HepG2 (cell line): ENCODE results near the gene SDR9C7. TPM values are rescaled to one million over a fixed set of nuclear protein-coding genes. Genes with fewer than 3 reads are reported as not detected.

Source experiments
- ATAC-seq: fragments of 200-7000 bp; cut with Tn5 transposase; 3 replicates; pipeline ENCODE4 v1.9.1; 2020; ENCODE audit warnings: mild to moderate bottlenecking, moderate library complexity
- BruUV-seq: library from RNA; stranded (reverse); fragments of 400-500 nt; replicated peaks from 2 replicates; lab custom pipeline; 2021; lab: Mats Ljungman, UMichigan
- CTCF ChIA-PET: fragments of 300-600 bp; formaldehyde crosslinking; extraction: SDS; loops from one replicate; lab custom pipeline; 2021; ENCODE audit warnings: low total read pairs, inconsistent platforms, low intra/inter-chr PET ratio; lab: Yijun Ruan, JAX
- POLR2A ChIA-PET: fragments of 350-600 bp; sonication (Branson Sonifier 250); formaldehyde crosslinking; loops from one replicate; lab custom pipeline; 2020; ENCODE audit warnings: antibody characterized with exemption, inconsistent platforms; lab: Yijun Ruan, JAX
- DNase-seq: peaks from one replicate; pipeline ENCODE4 v3.0.0-alpha.2; 2015; ENCODE audit warnings: low spot score
- FAIRE-seq: peaks from 3 replicates; lab custom pipeline; 2011; peaks lifted over from hg19 to GRCh38; lab: Jason Lieb, UNC
- H2AFZ ChIP-seq: one replicate; pipeline ENCODE4 v1.6.1; 2011; ENCODE audit warnings: low read length, inconsistent platforms
- H3K27ac ChIP-seq: fragments of 300-600 bp; 3 replicates; pipeline ENCODE4 v1.8.0; 2011; ENCODE audit warnings: mixed run types, mild to moderate bottlenecking, mixed read lengths, low read length, inconsistent platforms; ENCODE audit not compliant: insufficient read depth; ENCODE audit errors: extremely low read length
- H3K27me3 ChIP-seq, 2 experiments: fragments of 200-600 bp in 1 of 2; 2 replicates in 1 of 2; 3 replicates in 1 of 2; pipeline versions ENCODE4 v1.6.0 to v1.8.0; 2011; ENCODE audit warnings: low read length in 2 of 2, mild to moderate bottlenecking in 2 of 2, moderate library complexity in 2 of 2, inconsistent platforms in 1 of 2; ENCODE audit not compliant: insufficient read depth in 2 of 2, control insufficient read depth in 1 of 2
- H3K36me3 ChIP-seq, 2 experiments: fragments of 200-600 bp in 1 of 2; replicated peaks in 1 of 2; 2 replicates in 1 of 2; 3 replicates in 1 of 2; pipeline versions ENCODE4 v1.5.1 to v1.8.0; 2011; ENCODE audit warnings: low read length in 2 of 2, inconsistent platforms in 1 of 2; ENCODE audit not compliant: insufficient read depth in 2 of 2, control insufficient read depth in 1 of 2
- H3K4me1 ChIP-seq: 2 replicates; pipeline ENCODE4 v1.5.1; 2012; ENCODE audit warnings: low read length, inconsistent platforms; ENCODE audit not compliant: insufficient read depth
- H3K4me2 ChIP-seq: 2 replicates; pipeline ENCODE4 v1.6.0; 2011; ENCODE audit warnings: low read depth, low read length, inconsistent platforms
- H3K4me3 ChIP-seq, 3 experiments: fragments of 200-600 bp in 1 of 3; sonication (generic), shearing (Covaris generic) in 1 of 3; replicated peaks in 1 of 3; 2 replicates each; pipeline ENCODE4 v1.5.1; 2011 to 2016; ENCODE audit warnings: low read length in 3 of 3, inconsistent platforms in 2 of 3, low read depth in 2 of 3, mild to moderate bottlenecking in 2 of 3, control low read depth in 1 of 3, mixed read lengths in 1 of 3; ENCODE audit not compliant: insufficient read depth in 1 of 3
- H3K79me2 ChIP-seq: one replicate; pipeline ENCODE4 v1.6.1; 2011; ENCODE audit warnings: low read length, inconsistent platforms; ENCODE audit not compliant: insufficient read depth
- H3K9ac ChIP-seq: 2 replicates; pipeline ENCODE4 v1.6.0; 2011; ENCODE audit warnings: mild to moderate bottlenecking, low read depth, low read length, inconsistent platforms; ENCODE audit not compliant: insufficient read depth
- H3K9me3 ChIP-seq: 2 replicates; pipeline ENCODE4 v1.5.1; 2012; ENCODE audit warnings: mild to moderate bottlenecking, low read length
- H4K20me1 ChIP-seq: 2 replicates; pipeline ENCODE4 v1.6.0; 2011; ENCODE audit warnings: inconsistent platforms, mild to moderate bottlenecking, low read length, moderate library complexity; ENCODE audit not compliant: insufficient read depth
- AKAP8 ChIP-seq: sonication (generic); formaldehyde crosslinking; IDR thresholded peaks from 2 replicates; pipeline ENCODE4 v1.5.1; 2020; ENCODE audit warnings: mild to moderate bottlenecking, missing genetic modification reagents
- ATF7-NPFF ChIP-seq: sonication (generic); formaldehyde crosslinking; IDR thresholded peaks from 2 replicates; pipeline ENCODE4 v1.8.1; 2023; ENCODE audit warnings: mild to moderate bottlenecking, low read depth, missing genetic modification reagents, moderate library complexity
- CCDC6 ChIP-seq: sonication (generic); formaldehyde crosslinking; IDR thresholded peaks from 2 replicates; pipeline ENCODE4 v1.8.1; 2022; ENCODE audit warnings: mild to moderate bottlenecking, missing genetic modification reagents, moderate library complexity
- FLYWCH1 ChIP-seq: sonication (generic); formaldehyde crosslinking; IDR thresholded peaks from 2 replicates; pipeline ENCODE4 v1.8.1; 2023; ENCODE audit warnings: mild to moderate bottlenecking, missing genetic modification reagents
- NFE2L2 ChIP-seq: fragments of 150-350 bp; IDR thresholded peaks from 2 replicates; pipeline ENCODE4 v1.6.1; 2014; ENCODE audit warnings: low read length
- SALL2 ChIP-seq: sonication (generic); formaldehyde crosslinking; IDR thresholded peaks from 2 replicates; pipeline ENCODE4 v1.8.1; 2023; ENCODE audit warnings: mild to moderate bottlenecking, missing genetic modification reagents, inconsistent platforms
- SIN3A ChIP-seq: IDR thresholded peaks from 2 replicates; pipeline ENCODE4 v1.6.1; 2011; ENCODE audit warnings: low read depth, mild to moderate bottlenecking, control low read depth, low read length, borderline replicate concordance
- SMYD3 ChIP-seq: sonication (generic); formaldehyde crosslinking; IDR thresholded peaks from 2 replicates; pipeline ENCODE4 v1.8.1; 2023; ENCODE audit warnings: mild to moderate bottlenecking, missing genetic modification reagents
- TCF7 ChIP-seq: sonication (generic); IDR thresholded peaks from 2 replicates; pipeline ENCODE4 v1.6.1; 2016; ENCODE audit warnings: antibody characterized with exemption, low read depth
- UBTF ChIP-seq: sonication (generic); formaldehyde crosslinking; IDR thresholded peaks from 2 replicates; pipeline ENCODE4 v1.4.0; 2020; ENCODE audit warnings: mild to moderate bottlenecking, missing genetic modification reagents
- ZBTB26 ChIP-seq: IDR thresholded peaks from 2 replicates; pipeline ENCODE4 v1.6.1; 2016; ENCODE audit warnings: missing compliant biosample characterization, missing genetic modification reagents, borderline replicate concordance
- WGBS: methylation state at CpG from one replicate; pipeline ENCODE4 v1.1.6; 2017; ENCODE audit warnings: low lambda C conversion rate; 5-methylcytosine and 5-hydroxymethylcytosine counted together
- in situ Hi-C: cut with HindIII; loops from 2 replicates; pipeline ENCODE4 v1.10.0; 2017; ENCODE audit warnings: low pct_unique_long_range_greater_than_20kb; ENCODE audit not compliant: extremely low pct_ligation_motif_present
- intact Hi-C: fragments of 100-400 bp; cut with micrococcal nuclease; formaldehyde crosslinking; loops from one replicate; pipeline ENCODE4 v1.10.0; 2022; ENCODE audit not compliant: unreplicated experiment
- polyA plus RNA-seq, 8 experiments: library from polyadenylated mRNA; depleted of rRNA in 3 of 8; stranded (reverse) in 7 of 8; unstranded in 1 of 8; fragments of >200 nt; fragmentation: Illumina TruSeq in 4 of 8; extraction: Trizol in 4 of 8; gene quantifications; 2 replicates each; pipeline versions ENCODE4 v1.2.1 to v1.2.3, GENCODE V29; 2011 to 2016; ENCODE audit warnings: low read depth in 4 of 8, missing spikeins in 1 of 8, mixed read lengths in 1 of 8; ENCODE audit not compliant: insufficient read depth in 1 of 8
- total RNA-seq, 5 experiments: library from RNA; depleted of rRNA; stranded (reverse); fragments of >200 nt; fragmentation: Illumina TruSeq; extraction: Trizol; gene quantifications; 2 replicates each; pipeline ENCODE4 v1.2.3, GENCODE V29; 2016; ENCODE audit warnings: low read depth in 1 of 5
- TF ChIP-seq, protein P1 (sequence below): sonication (generic); formaldehyde crosslinking; IDR thresholded peaks from 2 replicates; pipeline ENCODE4 v1.9.0; 2021; ENCODE audit warnings: missing genetic modification reagents, mild to moderate bottlenecking, borderline replicate concordance
- TF ChIP-seq, protein P2 (sequence below): sonication (generic); formaldehyde crosslinking; IDR thresholded peaks from 2 replicates; pipeline ENCODE4 v1.4.0; 2020; ENCODE audit warnings: missing genetic modification reagents, borderline replicate concordance
- TF ChIP-seq, protein P3 (sequence below): sonication (generic); formaldehyde crosslinking; IDR thresholded peaks from 2 replicates; pipeline ENCODE4 v1.8.0; 2022; ENCODE audit warnings: mild to moderate bottlenecking, missing genetic modification reagents, moderate library complexity

The SDR9C7 gene
- total and polyA plus RNA-seq, 2 of the 13 experiments (the other 11 are each of a cell fraction or from before 2014, with no cell fraction given): 0.04 TPM; not detected in 1

GRCh38 chr12:56900583-56900982, 33.6 kb downstream of the SDR9C7 start:
- Histone ChIP-seq H3K9ac (no peak overlapping the region), H3K79me2 (no peaks in the 10 kb centered on the region), H2AFZ (no peak overlapping the region), H3K27me3 (no peaks in the 10 kb centered on the region; a peak in 1 of 5 replicates), H3K36me3 (no peaks in the 10 kb centered on the region), H3K9me3 (no peaks in the 10 kb centered on the region), H3K27ac (no peak overlapping the region), H3K4me2 (no peak overlapping the region), H4K20me1 (no peaks in the 10 kb centered on the region), H3K4me1 (no peaks in the 10 kb centered on the region; the same call in 1 of the 2 replicates), H3K4me3 (no peak overlapping the region)
- peak; percentile 62 for ATAC-seq
- no peak for DNase-seq
- BruUV-seq: no TSS peak
- intact Hi-C loops: no loop called here
- ChIA-PET CTCF (no interaction called here), POLR2A (interaction anchor here (0.5 kb wide), 1 partner anchor 313 kb away, joined by 3 read pairs; no protein-coding TSS in a partner anchor)
- WGBS: 60% methylated on average over 2 of the region's 5 CpGs
- no peak for FAIRE-seq
- in situ Hi-C loops: no loop called here
- no peak for TF ChIP-seq NFE2L2
- TF ChIP-seq ATF7-NPFF (CRISPR knock-in tag): no peak
- no peak for TF ChIP-seq AKAP8 (CRISPR knock-in tag)
- no peak for TF ChIP-seq UBTF (CRISPR knock-in tag)
- TF ChIP-seq, protein P1, sequence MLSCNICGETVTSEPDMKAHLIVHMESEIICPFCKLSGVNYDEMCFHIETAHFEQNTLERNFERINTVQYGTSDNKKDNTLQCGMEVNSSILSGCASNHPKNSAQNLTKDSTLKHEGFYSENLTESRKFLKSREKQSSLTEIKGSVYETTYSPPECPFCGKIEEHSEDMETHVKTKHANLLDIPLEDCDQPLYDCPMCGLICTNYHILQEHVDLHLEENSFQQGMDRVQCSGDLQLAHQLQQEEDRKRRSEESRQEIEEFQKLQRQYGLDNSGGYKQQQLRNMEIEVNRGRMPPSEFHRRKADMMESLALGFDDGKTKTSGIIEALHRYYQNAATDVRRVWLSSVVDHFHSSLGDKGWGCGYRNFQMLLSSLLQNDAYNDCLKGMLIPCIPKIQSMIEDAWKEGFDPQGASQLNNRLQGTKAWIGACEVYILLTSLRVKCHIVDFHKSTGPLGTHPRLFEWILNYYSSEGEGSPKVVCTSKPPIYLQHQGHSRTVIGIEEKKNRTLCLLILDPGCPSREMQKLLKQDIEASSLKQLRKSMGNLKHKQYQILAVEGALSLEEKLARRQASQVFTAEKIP (CRISPR knock-in tag): no peak
- no peak for TF ChIP-seq SALL2
- TF ChIP-seq, protein P2, sequence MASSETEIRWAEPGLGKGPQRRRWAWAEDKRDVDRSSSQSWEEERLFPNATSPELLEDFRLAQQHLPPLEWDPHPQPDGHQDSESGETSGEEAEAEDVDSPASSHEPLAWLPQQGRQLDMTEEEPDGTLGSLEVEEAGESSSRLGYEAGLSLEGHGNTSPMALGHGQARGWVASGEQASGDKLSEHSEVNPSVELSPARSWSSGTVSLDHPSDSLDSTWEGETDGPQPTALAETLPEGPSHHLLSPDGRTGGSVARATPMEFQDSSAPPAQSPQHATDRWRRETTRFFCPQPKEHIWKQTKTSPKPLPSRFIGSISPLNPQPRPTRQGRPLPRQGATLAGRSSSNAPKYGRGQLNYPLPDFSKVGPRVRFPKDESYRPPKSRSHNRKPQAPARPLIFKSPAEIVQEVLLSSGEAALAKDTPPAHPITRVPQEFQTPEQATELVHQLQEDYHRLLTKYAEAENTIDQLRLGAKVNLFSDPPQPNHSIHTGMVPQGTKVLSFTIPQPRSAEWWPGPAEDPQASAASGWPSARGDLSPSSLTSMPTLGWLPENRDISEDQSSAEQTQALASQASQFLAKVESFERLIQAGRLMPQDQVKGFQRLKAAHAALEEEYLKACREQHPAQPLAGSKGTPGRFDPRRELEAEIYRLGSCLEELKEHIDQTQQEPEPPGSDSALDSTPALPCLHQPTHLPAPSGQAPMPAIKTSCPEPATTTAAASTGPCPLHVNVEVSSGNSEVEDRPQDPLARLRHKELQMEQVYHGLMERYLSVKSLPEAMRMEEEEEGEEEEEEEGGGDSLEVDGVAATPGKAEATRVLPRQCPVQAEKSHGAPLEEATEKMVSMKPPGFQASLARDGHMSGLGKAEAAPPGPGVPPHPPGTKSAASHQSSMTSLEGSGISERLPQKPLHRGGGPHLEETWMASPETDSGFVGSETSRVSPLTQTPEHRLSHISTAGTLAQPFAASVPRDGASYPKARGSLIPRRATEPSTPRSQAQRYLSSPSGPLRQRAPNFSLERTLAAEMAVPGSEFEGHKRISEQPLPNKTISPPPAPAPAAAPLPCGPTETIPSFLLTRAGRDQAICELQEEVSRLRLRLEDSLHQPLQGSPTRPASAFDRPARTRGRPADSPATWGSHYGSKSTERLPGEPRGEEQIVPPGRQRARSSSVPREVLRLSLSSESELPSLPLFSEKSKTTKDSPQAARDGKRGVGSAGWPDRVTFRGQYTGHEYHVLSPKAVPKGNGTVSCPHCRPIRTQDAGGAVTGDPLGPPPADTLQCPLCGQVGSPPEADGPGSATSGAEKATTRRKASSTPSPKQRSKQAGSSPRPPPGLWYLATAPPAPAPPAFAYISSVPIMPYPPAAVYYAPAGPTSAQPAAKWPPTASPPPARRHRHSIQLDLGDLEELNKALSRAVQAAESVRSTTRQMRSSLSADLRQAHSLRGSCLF: no peak
- TF ChIP-seq, protein P3, sequence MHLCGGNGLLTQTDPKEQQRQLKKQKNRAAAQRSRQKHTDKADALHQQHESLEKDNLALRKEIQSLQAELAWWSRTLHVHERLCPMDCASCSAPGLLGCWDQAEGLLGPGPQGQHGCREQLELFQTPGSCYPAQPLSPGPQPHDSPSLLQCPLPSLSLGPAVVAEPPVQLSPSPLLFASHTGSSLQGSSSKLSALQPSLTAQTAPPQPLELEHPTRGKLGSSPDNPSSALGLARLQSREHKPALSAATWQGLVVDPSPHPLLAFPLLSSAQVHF (CRISPR knock-in tag): no peak
- TF ChIP-seq FLYWCH1: no peak
- TF ChIP-seq CCDC6 (CRISPR knock-in tag): no peak
- TF ChIP-seq TCF7: no peak
- TF ChIP-seq ZBTB26: no peak
- no peak for TF ChIP-seq SMYD3 (CRISPR knock-in tag)
- TF ChIP-seq SIN3A: no peak
